ENCODE measurements around the gene TRPM1.

- TF ChIP-seq POLR2A (IDR thresholded peaks at IDR 0.05) (no peak), CTCF (IDR thresholded peaks at IDR 0.05) (no peak), POLR2AphosphoS5 (IDR thresholded peaks at IDR 0.05) (no peak)
These were observed 127.4 kb downstream of the TRPM1 start for GRCh38 chr15:30974112-30974511.
